ENCODE data around the gene DNAH11.
"Not testable (repeated sequence)": the region's sequence is repeated elsewhere in the genome, so short reads cannot be mapped to it uniquely, and the experiment has no call there.

DNAH11 gene

DNA sequence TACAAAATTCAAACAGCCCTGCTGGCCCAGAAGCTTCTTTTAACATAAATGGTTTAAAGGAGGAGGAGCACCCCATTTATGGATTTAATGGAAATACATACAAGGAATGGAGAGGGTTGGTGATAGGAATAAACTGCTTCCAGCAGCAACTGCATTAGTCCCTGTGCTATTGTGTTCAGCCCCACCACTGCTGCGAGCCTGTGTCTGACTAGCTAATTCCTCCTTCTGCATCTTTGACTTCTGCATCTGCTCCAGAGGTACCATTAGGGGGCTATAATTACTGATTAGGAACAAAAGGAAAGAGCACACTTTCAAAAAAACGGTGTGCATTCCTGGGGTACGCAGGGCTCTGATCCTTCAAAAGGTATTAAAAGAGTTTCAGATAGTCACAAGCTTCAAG, 378.1 kb downstream of the DNAH11 start:
- H3K27ac ChIP-seq: no peak overlapping the region

GRCh38 chr7:21922605-21923004, 379.8 kb downstream of the DNAH11 start:
- no peak overlapping the region for H3K27ac ChIP-seq
- no peak for TF ChIP-seq ZFX (IDR thresholded peaks at IDR 0.05; ENCODE audit: borderline replicate concordance)
- TF ChIP-seq, protein P1, sequence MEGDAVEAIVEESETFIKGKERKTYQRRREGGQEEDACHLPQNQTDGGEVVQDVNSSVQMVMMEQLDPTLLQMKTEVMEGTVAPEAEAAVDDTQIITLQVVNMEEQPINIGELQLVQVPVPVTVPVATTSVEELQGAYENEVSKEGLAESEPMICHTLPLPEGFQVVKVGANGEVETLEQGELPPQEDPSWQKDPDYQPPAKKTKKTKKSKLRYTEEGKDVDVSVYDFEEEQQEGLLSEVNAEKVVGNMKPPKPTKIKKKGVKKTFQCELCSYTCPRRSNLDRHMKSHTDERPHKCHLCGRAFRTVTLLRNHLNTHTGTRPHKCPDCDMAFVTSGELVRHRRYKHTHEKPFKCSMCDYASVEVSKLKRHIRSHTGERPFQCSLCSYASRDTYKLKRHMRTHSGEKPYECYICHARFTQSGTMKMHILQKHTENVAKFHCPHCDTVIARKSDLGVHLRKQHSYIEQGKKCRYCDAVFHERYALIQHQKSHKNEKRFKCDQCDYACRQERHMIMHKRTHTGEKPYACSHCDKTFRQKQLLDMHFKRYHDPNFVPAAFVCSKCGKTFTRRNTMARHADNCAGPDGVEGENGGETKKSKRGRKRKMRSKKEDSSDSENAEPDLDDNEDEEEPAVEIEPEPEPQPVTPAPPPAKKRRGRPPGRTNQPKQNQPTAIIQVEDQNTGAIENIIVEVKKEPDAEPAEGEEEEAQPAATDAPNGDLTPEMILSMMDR (IDR thresholded peaks at IDR 0.05): no peak

More for the DNA sequence above, 378.1 kb downstream of the DNAH11 start:
- TF ChIP-seq ZFX (IDR thresholded peaks at IDR 0.05; ENCODE audit: borderline replicate concordance): no peak
- TF ChIP-seq, protein P1 (IDR thresholded peaks at IDR 0.05): no peak

- H3K27ac ChIP-seq: no peak overlapping the region
- no peak for TF ChIP-seq ZFX (IDR thresholded peaks at IDR 0.05; ENCODE audit: borderline replicate concordance)
- TF ChIP-seq, protein P1 (IDR thresholded peaks at IDR 0.05): no peak
Observed at GRCh38 chr7:21923658-21924057, 380.8 kb downstream of the DNAH11 start.

GRCh38 chr7:21926448-21926847, 383.6 kb downstream of the DNAH11 start:
- TF ChIP-seq, protein P1 (IDR thresholded peaks at IDR 0.05): no peak
- TF ChIP-seq ZFX (IDR thresholded peaks at IDR 0.05; ENCODE audit: borderline replicate concordance): no peak
- H3K27ac ChIP-seq: no peak overlapping the region

DNA sequence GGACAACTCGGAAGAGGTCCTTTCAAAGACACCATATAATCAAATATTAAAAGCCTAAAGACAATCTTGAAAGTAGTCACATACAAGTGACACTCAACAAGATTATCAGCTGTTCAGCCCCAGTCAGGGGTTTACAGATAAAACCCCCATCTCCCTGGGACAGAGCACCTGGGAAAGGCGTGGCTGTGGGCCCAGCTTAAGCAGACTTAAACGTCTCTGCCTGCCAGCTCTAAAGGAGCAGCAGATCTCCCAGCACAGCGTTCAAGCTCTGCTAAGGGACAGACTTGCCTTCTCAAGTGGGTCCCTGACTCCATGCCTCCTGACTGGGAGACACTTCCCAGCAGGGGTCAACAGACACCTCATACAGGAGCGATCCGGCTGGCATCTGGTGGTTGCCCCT, 384.9 kb downstream of the DNAH11 start:
- TF ChIP-seq ZFX (IDR thresholded peaks at IDR 0.05; ENCODE audit: borderline replicate concordance): no peak
- TF ChIP-seq, protein P1 (IDR thresholded peaks at IDR 0.05): no peak
- no peak overlapping the region for H3K27ac ChIP-seq

GRCh38 chr7:21933293-21933692, 390.5 kb downstream of the DNAH11 start:
- H3K27ac ChIP-seq: not testable (repeated sequence)

DNA sequence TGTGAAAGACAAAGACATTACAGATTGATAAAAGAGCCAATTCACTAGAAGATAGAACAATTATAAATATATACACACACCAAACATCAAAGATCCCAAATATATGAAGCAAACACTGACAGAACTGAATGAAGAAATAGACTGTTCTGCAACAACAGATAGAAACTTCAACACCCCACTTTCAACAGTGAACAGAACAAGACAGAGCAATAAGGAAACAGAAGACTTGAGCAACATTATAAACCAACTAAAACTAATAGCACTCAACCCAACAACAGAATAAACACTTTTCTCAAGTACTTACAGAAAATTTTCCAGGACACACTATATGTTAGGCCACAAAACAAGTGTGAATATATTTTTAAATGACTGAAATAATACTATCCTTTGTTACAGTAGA, 392.0 kb downstream of the DNAH11 start:
- H3K27ac ChIP-seq: no peak overlapping the region
- TF ChIP-seq, protein P1 (IDR thresholded peaks at IDR 0.05): no peak
- TF ChIP-seq ZFX (IDR thresholded peaks at IDR 0.05; ENCODE audit: borderline replicate concordance): no peak

GRCh38 chr7:21938463-21938862, 395.6 kb downstream of the DNAH11 start:
- no peak overlapping the region for H3K27ac ChIP-seq
- no peak for TF ChIP-seq ZFX (IDR thresholded peaks at IDR 0.05; ENCODE audit: borderline replicate concordance)
- TF ChIP-seq, protein P1 (IDR thresholded peaks at IDR 0.05): no peak
